PFSK-1 (cell line): ENCODE results near the gene PTPN22.

ENCODE experiments used
- FOXP2 ChIP-seq: optimal IDR thresholded peaks from 2 replicates; pipeline ENCODE3; 2011; ENCODE audit warnings: borderline replicate concordance, control low read depth, inconsistent platforms; ENCODE audit not compliant: insufficient read depth; ENCODE audit errors: extremely low read length, extremely low read depth
- POLR2AphosphoS5 ChIP-seq: IDR thresholded peaks from 2 replicates; pipeline ENCODE4 v1.6.1; 2012; ENCODE audit warnings: low read depth, mild to moderate bottlenecking, control low read depth, low read length, moderate library complexity
- SIN3A ChIP-seq: IDR thresholded peaks from 2 replicates; pipeline ENCODE4 v1.6.1; 2012; ENCODE audit warnings: mild to moderate bottlenecking, low read length, moderate library complexity, borderline replicate concordance; ENCODE audit not compliant: insufficient read depth
- TAF1 ChIP-seq: IDR thresholded peaks from 2 replicates; pipeline ENCODE4 v1.6.1; 2012; ENCODE audit warnings: low read length, control low read depth, borderline replicate concordance; ENCODE audit not compliant: insufficient read depth
- TF ChIP-seq, protein P1 (sequence below), 2 experiments: IDR thresholded peaks; 2 replicates each; pipeline versions ENCODE4 v1.6.1 to v1.8.0; 2011 to 2012; ENCODE audit warnings: low read depth in 2 of 2, low read length in 2 of 2, control low read depth in 1 of 2, inconsistent platforms in 1 of 2, mild to moderate bottlenecking in 1 of 2, moderate library complexity in 1 of 2; ENCODE audit not compliant: insufficient read depth in 1 of 2

DNA sequence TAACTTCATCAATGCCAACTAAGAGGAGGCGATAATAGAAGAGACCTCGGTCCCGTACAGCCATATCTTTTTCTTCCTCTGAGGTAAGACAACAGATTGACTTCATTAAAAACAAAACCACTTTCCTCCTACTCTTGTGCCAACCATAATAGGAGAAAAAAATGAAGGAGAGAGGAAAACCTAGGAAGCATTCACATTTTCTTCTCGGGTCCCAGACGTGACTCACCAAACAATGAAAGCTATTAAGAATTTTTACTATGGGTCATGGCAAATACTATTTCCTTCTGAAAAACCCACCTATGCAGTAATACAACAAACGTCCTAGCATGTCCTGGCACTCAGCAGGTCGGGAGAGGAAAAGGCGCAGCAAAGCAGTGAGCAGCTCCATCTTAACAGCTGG, 24.4 kb upstream of the PTPN22 start:
- TF ChIP-seq SIN3A (no peak), TAF1 (no peak), POLR2AphosphoS5 (no peak), FOXP2 (no peak)
- TF ChIP-seq, protein P1, sequence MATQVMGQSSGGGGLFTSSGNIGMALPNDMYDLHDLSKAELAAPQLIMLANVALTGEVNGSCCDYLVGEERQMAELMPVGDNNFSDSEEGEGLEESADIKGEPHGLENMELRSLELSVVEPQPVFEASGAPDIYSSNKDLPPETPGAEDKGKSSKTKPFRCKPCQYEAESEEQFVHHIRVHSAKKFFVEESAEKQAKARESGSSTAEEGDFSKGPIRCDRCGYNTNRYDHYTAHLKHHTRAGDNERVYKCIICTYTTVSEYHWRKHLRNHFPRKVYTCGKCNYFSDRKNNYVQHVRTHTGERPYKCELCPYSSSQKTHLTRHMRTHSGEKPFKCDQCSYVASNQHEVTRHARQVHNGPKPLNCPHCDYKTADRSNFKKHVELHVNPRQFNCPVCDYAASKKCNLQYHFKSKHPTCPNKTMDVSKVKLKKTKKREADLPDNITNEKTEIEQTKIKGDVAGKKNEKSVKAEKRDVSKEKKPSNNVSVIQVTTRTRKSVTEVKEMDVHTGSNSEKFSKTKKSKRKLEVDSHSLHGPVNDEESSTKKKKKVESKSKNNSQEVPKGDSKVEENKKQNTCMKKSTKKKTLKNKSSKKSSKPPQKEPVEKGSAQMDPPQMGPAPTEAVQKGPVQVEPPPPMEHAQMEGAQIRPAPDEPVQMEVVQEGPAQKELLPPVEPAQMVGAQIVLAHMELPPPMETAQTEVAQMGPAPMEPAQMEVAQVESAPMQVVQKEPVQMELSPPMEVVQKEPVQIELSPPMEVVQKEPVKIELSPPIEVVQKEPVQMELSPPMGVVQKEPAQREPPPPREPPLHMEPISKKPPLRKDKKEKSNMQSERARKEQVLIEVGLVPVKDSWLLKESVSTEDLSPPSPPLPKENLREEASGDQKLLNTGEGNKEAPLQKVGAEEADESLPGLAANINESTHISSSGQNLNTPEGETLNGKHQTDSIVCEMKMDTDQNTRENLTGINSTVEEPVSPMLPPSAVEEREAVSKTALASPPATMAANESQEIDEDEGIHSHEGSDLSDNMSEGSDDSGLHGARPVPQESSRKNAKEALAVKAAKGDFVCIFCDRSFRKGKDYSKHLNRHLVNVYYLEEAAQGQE (IDR thresholded peaks at IDR 0.05; ENCODE audit: insufficient read depth in 1 of 2, low read depth in 2 of 2, low read length in 2 of 2), result no peak
